ENCODE measurements around the gene PAEP. TPM values are rescaled to one million over a fixed set of nuclear protein-coding genes. Genes with fewer than 3 reads are reported as not detected.

The PAEP gene
- total RNA-seq, 1 donor, result not detected

DNA sequence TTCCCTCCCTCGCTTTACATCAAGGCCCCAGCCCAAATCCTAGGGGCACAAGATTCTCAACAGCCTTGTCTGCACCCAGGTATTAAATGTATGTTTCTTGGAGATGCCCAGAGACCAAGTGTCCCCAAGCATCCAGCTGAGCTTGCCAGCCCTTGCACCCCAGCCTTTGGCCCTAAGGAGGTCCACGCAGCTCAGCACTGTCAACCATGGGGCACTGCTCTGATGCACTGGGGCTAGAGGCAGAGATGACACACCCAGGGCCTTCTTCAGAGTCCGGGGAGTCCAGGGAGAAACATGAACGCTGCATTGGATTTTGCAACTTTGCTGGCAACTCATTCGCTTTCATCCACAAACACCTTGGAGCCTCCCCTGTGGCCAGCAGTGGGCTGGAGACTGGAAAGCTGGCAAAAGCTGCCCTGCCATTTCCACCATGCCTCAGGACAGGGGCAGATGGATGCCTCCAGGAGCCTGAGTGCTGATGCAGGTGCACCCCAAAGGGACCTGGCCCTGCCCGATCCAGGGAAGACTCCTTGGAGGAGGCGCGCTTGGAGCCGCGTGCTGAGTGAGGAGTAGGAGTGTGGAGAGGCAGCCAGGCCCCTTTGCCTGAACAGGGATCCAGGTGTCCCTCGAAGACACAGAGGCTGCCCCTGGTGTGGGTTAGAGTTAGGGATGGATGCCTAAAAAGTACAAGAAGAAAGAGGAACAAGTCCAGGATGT is 19.3 kb downstream of the PAEP start:
- TF ChIP-seq, protein P1, sequence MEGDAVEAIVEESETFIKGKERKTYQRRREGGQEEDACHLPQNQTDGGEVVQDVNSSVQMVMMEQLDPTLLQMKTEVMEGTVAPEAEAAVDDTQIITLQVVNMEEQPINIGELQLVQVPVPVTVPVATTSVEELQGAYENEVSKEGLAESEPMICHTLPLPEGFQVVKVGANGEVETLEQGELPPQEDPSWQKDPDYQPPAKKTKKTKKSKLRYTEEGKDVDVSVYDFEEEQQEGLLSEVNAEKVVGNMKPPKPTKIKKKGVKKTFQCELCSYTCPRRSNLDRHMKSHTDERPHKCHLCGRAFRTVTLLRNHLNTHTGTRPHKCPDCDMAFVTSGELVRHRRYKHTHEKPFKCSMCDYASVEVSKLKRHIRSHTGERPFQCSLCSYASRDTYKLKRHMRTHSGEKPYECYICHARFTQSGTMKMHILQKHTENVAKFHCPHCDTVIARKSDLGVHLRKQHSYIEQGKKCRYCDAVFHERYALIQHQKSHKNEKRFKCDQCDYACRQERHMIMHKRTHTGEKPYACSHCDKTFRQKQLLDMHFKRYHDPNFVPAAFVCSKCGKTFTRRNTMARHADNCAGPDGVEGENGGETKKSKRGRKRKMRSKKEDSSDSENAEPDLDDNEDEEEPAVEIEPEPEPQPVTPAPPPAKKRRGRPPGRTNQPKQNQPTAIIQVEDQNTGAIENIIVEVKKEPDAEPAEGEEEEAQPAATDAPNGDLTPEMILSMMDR (IDR thresholded peaks at IDR 0.05; ENCODE audit: insufficient read depth, low read length), result no peak
- H3K4me3 ChIP-seq (ENCODE audit: low read depth, low read length), result no peak overlapping the region
- DNase-seq (ENCODE audit: low read depth), result no peak

DNA sequence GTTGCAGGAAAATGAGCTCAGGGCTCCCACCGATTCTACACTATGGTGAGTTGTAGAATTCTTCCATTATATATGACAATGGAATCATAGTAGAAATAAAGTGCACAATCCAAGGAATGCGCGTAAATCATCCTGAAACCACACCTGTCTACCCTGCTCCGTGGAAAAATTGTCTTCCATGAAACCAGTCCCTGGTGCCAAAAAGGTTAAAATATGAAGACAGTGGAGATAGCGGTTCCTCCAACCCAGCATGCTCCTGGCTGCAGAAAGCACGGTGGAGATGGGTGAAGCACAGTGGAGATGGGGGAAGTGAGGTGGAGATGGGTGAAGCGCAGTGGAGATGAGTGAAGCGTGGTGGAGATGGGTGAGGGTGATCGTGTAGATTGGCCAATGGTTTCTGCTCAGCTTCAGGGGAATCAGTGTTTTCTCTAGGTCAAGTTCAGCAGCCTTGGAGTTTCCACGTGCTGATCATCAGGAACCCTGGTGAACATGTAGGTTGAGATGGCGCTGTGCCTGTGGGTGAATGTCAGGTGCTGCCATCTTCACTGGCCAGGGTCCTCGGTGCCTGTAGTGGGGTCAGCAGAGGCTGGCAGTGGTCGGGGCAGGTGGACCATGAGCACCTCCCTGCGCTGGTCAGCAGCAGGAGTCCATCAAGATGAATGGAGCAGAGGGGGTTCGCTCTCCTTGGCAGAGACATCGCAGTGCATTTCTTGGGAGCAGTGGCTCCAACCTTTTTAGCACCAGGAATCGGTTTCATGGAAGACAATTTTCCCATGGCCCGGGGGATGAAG is 20.3 kb downstream of the PAEP start:
- DNase-seq (ENCODE audit: low read depth), result no peak
- no peak overlapping the region for H3K4me3 ChIP-seq (ENCODE audit: low read depth, low read length)
- TF ChIP-seq, protein P1 (IDR thresholded peaks at IDR 0.05; ENCODE audit: insufficient read depth, low read length), result no peak

DNA sequence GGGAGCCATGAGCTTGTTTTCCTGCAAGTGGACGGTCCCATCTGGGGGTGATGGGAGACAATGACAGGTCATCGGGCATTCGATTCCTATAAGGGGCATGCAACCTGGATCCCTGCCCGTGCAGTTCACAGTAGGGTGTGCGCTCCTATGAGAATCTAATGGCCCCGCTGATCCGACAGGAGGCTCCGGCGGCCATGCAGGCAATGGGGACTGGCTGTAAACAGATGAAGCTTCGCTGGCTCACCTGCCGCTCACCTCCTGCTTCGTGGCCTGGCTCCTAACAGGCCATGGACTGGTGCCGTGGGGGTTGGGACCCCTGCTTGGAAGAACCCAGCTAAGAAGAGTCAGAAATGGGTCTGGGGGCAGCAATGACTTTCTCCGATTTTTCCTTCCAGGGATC is 21.0 kb downstream of the PAEP start:
- TF ChIP-seq, protein P1 (IDR thresholded peaks at IDR 0.05; ENCODE audit: insufficient read depth, low read length), result no peak
- no peak overlapping the region for H3K4me3 ChIP-seq (ENCODE audit: low read depth, low read length)
- DNase-seq (ENCODE audit: low read depth), result no peak

DNA sequence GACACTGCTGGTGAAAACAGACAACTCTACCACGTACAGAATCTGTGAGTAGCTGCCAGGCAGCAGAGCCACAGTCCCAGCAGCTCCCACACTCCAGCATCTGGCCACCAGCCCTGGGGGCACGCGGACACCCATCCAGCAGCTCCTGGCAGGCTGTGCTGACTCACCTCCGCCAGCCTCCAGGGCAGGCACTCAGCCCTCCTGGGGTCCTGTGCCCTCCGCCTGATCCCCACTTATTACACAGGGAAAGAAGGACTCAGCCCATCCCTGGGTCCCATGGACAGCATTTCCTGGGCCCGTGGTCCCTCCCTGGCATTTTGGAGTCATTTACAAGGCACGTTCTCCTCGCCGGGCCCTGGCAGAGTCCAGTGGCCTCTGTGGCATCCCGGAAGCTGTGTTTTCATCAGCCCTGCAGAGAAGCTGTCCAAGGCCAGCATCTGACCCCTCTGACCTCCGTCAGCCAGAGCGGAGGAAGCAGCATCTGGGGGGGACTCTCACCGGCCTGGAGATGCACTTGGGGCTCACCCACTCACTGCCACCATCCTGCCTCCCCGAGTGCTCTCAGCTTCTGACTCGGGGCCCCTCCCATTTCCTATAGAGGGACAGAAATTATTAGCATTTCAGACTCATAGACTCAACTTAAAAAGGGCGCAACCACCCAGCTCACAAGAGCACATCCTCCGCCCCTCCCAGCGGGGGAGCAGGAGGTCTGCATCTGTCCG is 21.6 kb downstream of the PAEP start:
- TF ChIP-seq, protein P1 (IDR thresholded peaks at IDR 0.05; ENCODE audit: insufficient read depth, low read length), result no peak
- DNase-seq (ENCODE audit: low read depth), result no peak
- H3K4me3 ChIP-seq (ENCODE audit: low read depth, low read length), result no peak overlapping the region

DNA sequence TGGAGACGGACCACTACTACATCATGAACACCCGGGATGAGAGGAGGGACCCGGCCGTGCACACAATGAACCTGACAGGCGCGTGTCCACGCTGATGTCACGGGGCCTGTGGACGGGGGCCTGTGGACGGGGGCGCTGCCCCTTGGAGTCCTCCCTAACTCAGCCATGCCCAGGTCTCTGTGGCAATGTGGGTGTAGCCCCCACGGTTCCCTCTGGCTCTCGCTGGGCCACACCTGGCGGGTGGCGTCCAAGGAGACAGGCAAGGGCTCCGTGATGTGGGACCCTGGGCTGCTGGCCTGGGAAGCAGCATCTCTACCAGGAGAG is 22.1 kb downstream of the PAEP start:
- TF ChIP-seq, protein P1 (IDR thresholded peaks at IDR 0.05; ENCODE audit: insufficient read depth, low read length), result no peak
- no peak for DNase-seq (ENCODE audit: low read depth)
- H3K4me3 ChIP-seq (ENCODE audit: low read depth, low read length), result no peak overlapping the region

DNA sequence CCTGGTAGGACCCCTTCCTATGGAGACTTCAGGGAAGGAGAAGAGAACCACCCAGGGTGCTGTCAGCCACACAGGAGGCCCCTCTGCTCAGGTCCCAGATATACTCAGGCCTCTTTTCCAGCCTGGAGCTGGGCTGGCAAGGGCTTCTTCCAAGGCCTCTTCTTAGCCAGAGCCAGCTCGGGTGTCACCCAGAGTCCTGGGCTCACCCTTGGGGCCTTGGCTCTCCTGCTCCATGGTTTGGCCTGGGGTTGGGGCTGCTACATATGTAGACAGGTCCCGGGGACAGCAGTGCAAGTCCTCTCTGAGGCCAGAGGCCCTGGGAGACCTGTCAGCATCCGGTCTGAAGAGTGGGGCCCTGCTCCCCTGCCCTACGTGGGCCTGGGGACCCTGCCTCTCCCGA is 22.8 kb downstream of the PAEP start:
- TF ChIP-seq, protein P1 (IDR thresholded peaks at IDR 0.05; ENCODE audit: insufficient read depth, low read length), result no peak
- no peak for DNase-seq (ENCODE audit: low read depth)
- no peak overlapping the region for H3K4me3 ChIP-seq (ENCODE audit: low read depth, low read length)
